Endothelial cell of umbilical vein (primary cell): Measurements from ENCODE around the gene KIF19. TPM values are rescaled to one million over a fixed set of nuclear protein-coding genes. Genes with fewer than 3 reads are reported as not detected.

Experiments
- BruUV-seq: library from RNA; stranded (reverse); fragments of 400-500 nt; replicated peaks from 2 replicates; lab custom pipeline; 2021; lab: Mats Ljungman, UMichigan
- CTCF ChIA-PET: fragments of 300-600, 350-600 bp; sonication (Branson Sonifier 250); formaldehyde crosslinking; loops from one replicate; lab custom pipeline; 2021; ENCODE audit warnings: antibody characterized with exemption, inconsistent platforms; lab: Charles Lee
- POLR2A ChIA-PET: fragments of 300-600, 350-600 bp; sonication (Branson Sonifier 250); formaldehyde crosslinking; loops from one replicate; lab custom pipeline; 2021; ENCODE audit warnings: antibody characterized with exemption, inconsistent platforms; lab: Charles Lee
- DNase-seq: peaks from one replicate; pipeline ENCODE4 v3.0.0-alpha.2; 2011; ENCODE audit warnings: low read depth, low spot score
- FAIRE-seq: peaks from 2 replicates; lab custom pipeline; 2011; peaks lifted over from hg19 to GRCh38; lab: Jason Lieb, UNC
- H2AFZ ChIP-seq: 2 replicates; pipeline ENCODE4 v1.6.0; 2012; ENCODE audit warnings: low read depth, low read length, control low read depth, inconsistent platforms
- H3K27ac ChIP-seq: 2 replicates; pipeline ENCODE4 v1.5.1; 2011; ENCODE audit warnings: low read depth, mild to moderate bottlenecking, control low read depth, low read length, moderate library complexity; ENCODE audit not compliant: insufficient read depth
- H3K27me3 ChIP-seq, 2 experiments: 2 replicates each; pipeline versions ENCODE4 v1.6.0 to v1.6.1; 2011; ENCODE audit warnings: low read length in 2 of 2, mixed read lengths in 1 of 2; ENCODE audit not compliant: control insufficient read depth in 2 of 2, insufficient read depth in 2 of 2
- H3K36me3 ChIP-seq, 2 experiments: 2 replicates in 1 of 2; 3 replicates in 1 of 2; pipeline ENCODE4 v1.5.1; 2011; ENCODE audit warnings: low read length in 2 of 2, mild to moderate bottlenecking in 1 of 2, moderate library complexity in 1 of 2; ENCODE audit not compliant: control insufficient read depth in 2 of 2, insufficient read depth in 2 of 2; ENCODE audit errors: extremely low read depth in 1 of 2
- H3K4me1 ChIP-seq: 3 replicates; pipeline ENCODE4 v1.5.1; 2011; ENCODE audit warnings: mild to moderate bottlenecking, low read length; ENCODE audit not compliant: control insufficient read depth, insufficient read depth; ENCODE audit errors: extremely low read depth
- H3K4me2 ChIP-seq: 2 replicates; pipeline ENCODE4 v1.6.1; 2011; ENCODE audit warnings: low read length, control low read depth, mixed read lengths; ENCODE audit not compliant: insufficient read depth
- H3K4me3 ChIP-seq, 3 experiments: fragments of 200-600 bp in 1 of 3; sonication (generic), shearing (Covaris generic) in 1 of 3; replicated peaks in 1 of 3; 2 replicates each; pipeline ENCODE4 v1.5.1; 2011 to 2016; ENCODE audit warnings: control low read depth in 3 of 3, low read length in 3 of 3, mild to moderate bottlenecking in 2 of 3, inconsistent platforms in 1 of 3, low read depth in 1 of 3, moderate library complexity in 1 of 3; ENCODE audit not compliant: insufficient read depth in 1 of 3
- H3K79me2 ChIP-seq: 2 replicates; pipeline ENCODE4 v1.6.0; 2012; ENCODE audit warnings: low read length, inconsistent platforms; ENCODE audit not compliant: control insufficient read depth, insufficient read depth
- H3K9ac ChIP-seq: replicated peaks from 2 replicates; pipeline ENCODE3; 2011; ENCODE audit warnings: low read length, control low read depth; ENCODE audit not compliant: insufficient read depth; ENCODE audit errors: extremely low read depth
- H3K9me1 ChIP-seq: replicated peaks from 3 replicates; pipeline ENCODE4 v1.6.0; 2011; ENCODE audit warnings: mild to moderate bottlenecking, low read length; ENCODE audit not compliant: control insufficient read depth, insufficient read depth; ENCODE audit errors: extremely low read depth
- H3K9me3 ChIP-seq: replicated peaks from 2 replicates; pipeline ENCODE4 v1.5.1; 2012; ENCODE audit warnings: low read length, inconsistent platforms; ENCODE audit not compliant: control insufficient read depth, insufficient read depth
- H4K20me1 ChIP-seq: replicated peaks from 2 replicates; pipeline ENCODE3; 2011; ENCODE audit warnings: mild to moderate bottlenecking, low read length; ENCODE audit not compliant: control insufficient read depth, insufficient read depth; ENCODE audit errors: extremely low read depth
- CTCF ChIP-seq, 2 donors: IDR thresholded peaks; 1 replicate in 1 of 2; 2 replicates in 1 of 2; pipeline ENCODE4 v1.5.1; 2011; ENCODE audit warnings: low read length in 2 of 2, mild to moderate bottlenecking in 2 of 2, moderate library complexity in 2 of 2, control low read depth in 1 of 2, inconsistent platforms in 1 of 2, low read depth in 1 of 2; ENCODE audit not compliant: insufficient read depth in 1 of 2; ENCODE audit errors: extremely low read depth in 1 of 2
- EZH2 ChIP-seq: IDR thresholded peaks from 2 replicates; pipeline ENCODE4 v1.6.1; 2012; ENCODE audit warnings: borderline replicate concordance, low read depth, mild to moderate bottlenecking, moderate library complexity, low read length, inconsistent platforms; ENCODE audit not compliant: severe bottlenecking
- FOS ChIP-seq: IDR thresholded peaks from 2 replicates; pipeline ENCODE4 v1.6.1; 2011; ENCODE audit warnings: mild to moderate bottlenecking, low read length, moderate library complexity, borderline replicate concordance; ENCODE audit not compliant: insufficient read depth
- GATA2 ChIP-seq: IDR thresholded peaks from 2 replicates; pipeline ENCODE4 v1.7.0; 2011; ENCODE audit warnings: low read depth, mild to moderate bottlenecking, moderate library complexity, mixed read lengths, low read length; ENCODE audit not compliant: insufficient read length, insufficient read depth
- JUN ChIP-seq: IDR thresholded peaks from 2 replicates; pipeline ENCODE4 v1.6.1; 2011; ENCODE audit warnings: borderline replicate concordance, low read depth; ENCODE audit not compliant: insufficient read length, insufficient read depth
- MYC ChIP-seq: IDR thresholded peaks from one replicate; pipeline ENCODE4 v1.6.1; 2011; ENCODE audit warnings: mild to moderate bottlenecking, low read depth, low read length
- POLR2A ChIP-seq: IDR thresholded peaks from 2 replicates; pipeline ENCODE4 v1.6.1; 2012; ENCODE audit warnings: low read depth, mild to moderate bottlenecking, control low read depth, low read length
- POLR2AphosphoS5 ChIP-seq: IDR thresholded peaks from 2 replicates; pipeline ENCODE4 v1.6.1; 2012; ENCODE audit warnings: low read depth, mild to moderate bottlenecking, control low read depth, low read length, moderate library complexity; ENCODE audit not compliant: insufficient read depth
- dilution Hi-C: fragments of 300-500 bp; cut with MboI; formaldehyde crosslinking; loops from one replicate; pipeline ENCODE4 v1.15.0; 2019; ENCODE audit warnings: low sequenced_read_pairs; ENCODE audit not compliant: extremely low pct_ligation_motif_present
- intact Hi-C: fragments of 100-400 bp; cut with micrococcal nuclease; formaldehyde crosslinking; loops from one replicate; pipeline ENCODE4 v1.10.0; 2022
- polyA plus RNA-seq, 4 experiments: library from polyadenylated mRNA; depleted of rRNA in 3 of 4; stranded (reverse) in 3 of 4; unstranded in 1 of 4; fragments of >200 nt; gene quantifications; 2 replicates each; pipeline versions ENCODE4 v1.2.1 to v1.2.3, GENCODE V29; 2011 to 2012; ENCODE audit warnings: missing spikeins in 1 of 4
- total RNA-seq: library from RNA; stranded (reverse); gene quantifications from 2 replicates; pipeline ENCODE4 v1.2.3, GENCODE V29; 2021
- TF ChIP-seq, protein P1 (sequence below): IDR thresholded peaks from 2 replicates; pipeline ENCODE4 v1.6.1; 2011; ENCODE audit not compliant: insufficient read depth, insufficient read length

Gene KIF19
- total and polyA plus RNA-seq, 2 donors (not counting 3 experiments of a cell fraction or from before 2014, with no cell fraction given), result 0.10 to 0.84 TPM

- Histone ChIP-seq H3K9me3 (no peaks in the 10 kb centered on the region), H3K9ac (no peak overlapping the region), H3K36me3 (no peaks in the 10 kb centered on the region), H3K79me2 (no peaks in the 10 kb centered on the region), H3K9me1 (no peaks in the 10 kb centered on the region), H3K4me2 (no peak overlapping the region), H3K4me3 (no peak overlapping the region), H4K20me1 (no peaks in the 10 kb centered on the region), H3K4me1 (no peaks in the 10 kb centered on the region), H2AFZ (no peak overlapping the region), H3K27me3 (peaks cover 0 to 2% of the 10 kb centered on the region in 2 experiments), H3K27ac (no peak overlapping the region)
- TF ChIP-seq MYC (no peak), CTCF (IDR thresholded peaks at IDR 0.05; ENCODE audit: extremely low read depth in 1 of 2, insufficient read depth in 1 of 2, low read depth in 1 of 2, low read length in 2 of 2) (no peak), EZH2 (no peak), POLR2A (no peak), JUN (no peak), FOS (no peak), GATA2 (no peak), POLR2AphosphoS5 (no peak)
- TF ChIP-seq, protein P1, sequence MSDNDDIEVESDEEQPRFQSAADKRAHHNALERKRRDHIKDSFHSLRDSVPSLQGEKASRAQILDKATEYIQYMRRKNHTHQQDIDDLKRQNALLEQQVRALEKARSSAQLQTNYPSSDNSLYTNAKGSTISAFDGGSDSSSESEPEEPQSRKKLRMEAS, result no peak
- no TSS peak for BruUV-seq
- POLR2A ChIA-PET, result no interaction called here
- intact Hi-C loops, result loop anchor here (5.0 kb wide), 1 partner anchor 86 kb away; the partner anchor contains the start of gene TTYH2
- DNase-seq (no peak), FAIRE-seq (no peak)
- dilution Hi-C loops, result no loop called here
- CTCF ChIA-PET, result interaction anchor here (0.6 to 2.0 kb wide), 3 partner anchors 16 to 96 kb away, joined by 3 to 6 read pairs (median 4); no protein-coding TSS in a partner anchor
These were observed 27.2 kb upstream of the KIF19 start for GRCh38 chr17:74298778-74299177.
